Measurements from ENCODE around the gene PTPRN2.

Gene PTPRN2

DNA sequence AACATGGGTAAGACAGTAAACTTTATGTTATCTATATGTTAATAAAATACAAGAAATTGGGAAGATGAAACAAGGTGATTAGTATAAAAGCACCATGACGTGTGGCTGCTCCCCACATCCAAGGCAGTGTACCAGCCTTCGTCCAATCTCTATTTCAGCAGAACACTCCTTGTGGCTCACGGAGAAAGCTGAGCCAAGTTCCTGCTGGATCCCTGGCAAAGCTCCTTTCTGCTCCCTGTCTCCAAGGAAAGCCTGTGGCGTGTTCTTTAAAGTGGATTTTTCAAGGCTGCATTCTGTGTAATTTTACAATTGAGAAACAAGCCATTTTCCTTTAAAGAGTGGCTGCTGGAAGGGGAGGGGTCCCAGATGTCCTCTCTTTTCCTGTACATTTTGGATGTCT, 467.3 kb downstream of the PTPRN2 start:
- DNase-seq = no peak

DNA sequence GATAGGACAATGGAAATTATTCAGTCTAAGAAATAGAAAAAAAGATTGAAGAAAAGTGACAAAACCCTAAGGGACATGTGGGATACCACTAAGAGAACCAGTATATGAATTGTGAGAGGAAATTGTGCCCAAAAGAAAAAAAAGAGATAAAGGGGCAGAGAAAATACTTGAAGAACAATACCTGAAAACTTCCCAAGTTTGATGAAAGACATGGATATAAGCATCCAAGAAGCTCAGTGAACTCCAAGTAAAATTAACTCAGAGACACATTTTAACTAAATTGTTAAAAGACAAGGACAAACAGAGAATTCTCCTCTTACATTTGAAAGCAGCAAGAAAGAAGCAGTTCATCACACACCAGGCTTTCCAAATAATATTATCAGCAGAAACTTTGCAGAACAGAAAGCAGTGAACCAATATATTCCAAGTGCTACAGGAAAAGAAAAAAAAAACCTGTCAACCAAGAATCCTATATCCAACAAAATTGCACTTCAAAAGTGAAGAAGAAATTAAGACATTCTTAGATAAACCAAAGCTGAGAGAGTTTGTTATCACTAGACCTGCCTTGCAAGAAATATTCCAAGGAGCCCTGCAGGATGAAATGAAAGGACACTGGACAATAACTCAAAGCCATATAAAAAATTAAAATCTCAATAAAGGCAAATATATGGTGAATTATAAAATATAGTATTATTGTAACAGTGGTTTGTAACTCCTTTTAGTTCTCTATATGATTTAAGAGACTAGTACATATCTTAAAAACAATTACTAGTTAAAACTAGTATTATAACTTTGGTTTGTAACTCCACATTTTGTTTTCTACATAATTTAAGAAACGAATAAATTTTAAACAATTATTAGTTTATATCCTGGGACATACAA, 470.0 kb downstream of the PTPRN2 start:
- no peak for DNase-seq

DNA sequence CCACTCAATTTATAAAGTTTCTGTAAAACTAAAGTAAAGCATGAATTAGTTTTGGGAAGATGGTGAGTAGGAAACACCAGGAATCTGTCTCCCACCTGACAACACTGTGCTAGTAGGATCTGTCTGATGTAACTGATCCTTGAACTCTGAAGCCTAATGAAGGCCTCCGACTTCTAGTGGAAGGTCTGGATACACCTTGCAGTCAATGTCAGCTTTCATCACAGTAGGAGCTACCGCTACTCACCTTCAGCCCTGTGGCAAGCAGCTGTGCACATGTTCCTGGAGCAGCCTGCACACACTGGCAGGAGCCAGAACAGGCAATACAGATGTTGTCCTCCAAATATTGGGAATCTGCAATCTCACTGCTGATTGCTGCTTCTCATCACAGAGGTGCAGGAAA, 471.4 kb downstream of the PTPRN2 start:
- no peak for DNase-seq

DNA sequence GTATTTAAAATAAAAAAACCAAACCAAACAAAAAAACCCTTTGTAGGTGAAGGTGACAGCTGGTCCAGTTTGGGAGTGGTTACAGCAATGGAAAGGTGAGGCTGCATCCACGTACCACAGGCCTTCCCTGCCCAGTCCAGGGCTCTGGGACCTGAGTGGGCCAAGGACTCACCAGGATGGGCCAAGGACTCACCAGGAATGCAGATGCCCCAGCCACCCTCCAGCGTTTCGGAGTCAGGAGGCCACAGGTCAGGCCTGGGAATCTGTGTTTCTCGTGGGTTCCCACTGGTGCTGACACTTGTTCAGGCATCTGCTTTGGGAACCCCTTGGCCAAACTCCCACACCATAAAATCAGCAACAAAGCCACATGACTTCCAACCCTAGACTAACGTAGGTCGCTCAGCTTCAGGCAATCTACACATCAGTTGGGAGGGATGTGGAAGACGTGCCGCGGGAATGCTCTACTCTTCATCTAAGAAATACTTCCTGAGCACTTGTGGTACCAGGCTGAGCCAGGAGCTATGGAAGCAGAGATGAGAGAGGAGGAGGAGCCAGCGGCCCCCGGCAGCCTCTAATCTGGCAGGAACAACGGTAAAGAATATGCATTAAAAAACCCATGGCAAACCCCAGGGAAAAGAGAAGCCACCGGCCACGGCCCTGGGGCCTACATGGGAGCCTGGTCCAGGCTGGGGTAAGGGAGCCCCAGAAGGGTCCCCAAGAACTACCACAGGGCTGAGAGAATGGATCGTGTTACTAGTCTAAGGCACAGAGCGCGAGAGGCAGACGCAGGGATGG, 473.4 kb downstream of the PTPRN2 start:
- DNase-seq = no peak

DNA sequence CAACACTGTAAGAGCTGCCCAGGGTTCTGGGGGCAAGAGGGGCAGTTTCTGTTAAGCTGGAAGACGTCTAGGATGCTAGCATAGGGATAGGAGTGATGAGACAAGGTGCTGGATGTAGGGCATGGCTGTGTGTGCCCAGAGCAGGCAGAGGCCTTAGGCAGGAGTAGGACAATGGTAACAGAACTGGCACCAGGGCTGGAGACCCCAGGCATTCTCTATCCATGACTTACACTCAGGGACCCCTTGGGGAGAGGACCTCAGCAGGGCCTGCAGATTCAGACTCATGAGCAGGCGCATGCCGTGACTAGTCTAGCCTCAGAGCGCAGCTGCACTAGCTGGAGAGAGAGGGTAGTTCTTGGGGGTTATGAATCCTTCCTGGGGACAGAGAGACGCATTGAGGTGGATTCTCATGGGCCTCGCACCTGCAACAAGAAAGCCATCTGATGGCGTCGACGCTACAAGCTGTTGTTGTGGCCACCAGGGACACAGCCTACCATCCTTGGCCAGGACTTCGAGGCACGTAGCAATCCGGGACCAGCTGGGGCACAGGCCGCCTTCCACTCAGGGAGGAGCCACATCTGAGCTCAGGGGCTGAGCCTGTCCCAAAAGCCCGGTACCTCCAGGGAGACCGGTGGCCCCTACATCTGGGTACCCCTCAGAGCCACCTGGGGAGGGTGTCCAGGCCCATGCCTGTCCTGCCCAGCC, 474.1 kb downstream of the PTPRN2 start:
- DNase-seq = no peak

DNA sequence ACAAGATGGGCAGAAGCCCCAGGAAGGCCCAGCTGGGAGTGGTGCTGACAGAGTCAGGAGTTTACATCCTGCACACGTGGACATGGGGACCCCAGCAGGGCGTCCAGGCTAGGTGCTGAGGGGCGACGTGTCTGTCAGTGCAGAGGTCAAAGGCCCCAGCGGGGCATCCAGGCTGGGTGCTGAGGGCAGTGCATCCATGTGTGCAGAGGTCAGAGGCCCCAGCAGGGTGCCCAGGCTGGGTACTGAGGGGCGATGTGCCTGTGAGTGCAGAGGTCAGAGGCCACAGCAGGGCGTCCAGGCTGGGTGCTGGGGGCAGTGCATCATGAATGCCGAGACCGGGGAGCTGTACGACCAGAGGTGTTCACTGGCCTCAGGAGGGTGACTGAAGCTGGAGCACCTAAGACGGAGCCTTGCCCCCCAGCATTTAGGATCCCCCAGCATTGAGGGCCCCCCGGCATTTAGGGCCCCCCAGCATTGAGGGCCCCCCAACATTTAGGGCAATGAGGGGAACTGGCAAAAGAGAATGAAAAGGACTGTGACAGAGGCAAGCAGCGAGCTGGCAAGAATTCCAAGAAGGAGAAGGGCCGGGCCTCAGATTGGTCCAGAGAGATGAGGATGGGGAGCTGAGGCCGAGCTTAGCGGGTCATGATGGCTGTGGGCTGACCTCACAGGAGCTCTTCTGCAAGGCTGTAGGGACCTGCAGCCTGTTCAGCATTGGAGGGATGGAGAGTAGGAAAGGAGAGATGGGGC, 474.9 kb downstream of the PTPRN2 start:
- no peak for DNase-seq

DNA sequence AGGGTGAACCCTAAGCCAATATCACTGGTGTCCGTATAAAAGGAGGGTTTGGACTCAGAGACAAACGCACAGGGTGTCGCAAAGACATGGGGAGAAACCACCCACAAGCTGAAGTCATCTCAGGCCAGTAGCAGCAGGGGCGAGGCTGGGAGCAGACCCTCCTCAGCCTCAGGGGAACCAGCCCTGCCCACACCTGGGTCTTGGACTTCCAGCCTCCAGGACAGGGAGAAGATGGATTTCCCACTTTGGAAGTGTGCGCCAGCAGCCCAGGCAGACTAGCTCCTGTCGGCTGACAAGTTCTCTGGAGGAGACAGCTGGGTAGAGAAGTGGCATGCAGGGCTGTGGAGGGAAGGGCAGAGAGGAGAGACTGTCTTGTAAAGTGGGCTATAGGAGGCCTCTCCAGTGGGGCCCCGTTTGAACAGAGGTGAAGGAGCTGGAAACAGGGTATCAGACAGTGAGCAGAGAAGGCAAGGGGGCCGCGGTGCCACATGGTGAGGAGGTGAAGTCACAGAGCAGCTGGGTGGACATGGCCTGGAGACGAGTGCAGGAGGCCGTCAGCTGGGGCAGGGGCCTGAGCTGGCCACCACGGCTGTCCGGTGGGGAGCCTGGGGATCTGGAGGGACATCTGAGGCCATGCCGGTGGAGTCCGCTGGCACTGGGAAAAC, 475.6 kb downstream of the PTPRN2 start:
- no peak for DNase-seq

DNA sequence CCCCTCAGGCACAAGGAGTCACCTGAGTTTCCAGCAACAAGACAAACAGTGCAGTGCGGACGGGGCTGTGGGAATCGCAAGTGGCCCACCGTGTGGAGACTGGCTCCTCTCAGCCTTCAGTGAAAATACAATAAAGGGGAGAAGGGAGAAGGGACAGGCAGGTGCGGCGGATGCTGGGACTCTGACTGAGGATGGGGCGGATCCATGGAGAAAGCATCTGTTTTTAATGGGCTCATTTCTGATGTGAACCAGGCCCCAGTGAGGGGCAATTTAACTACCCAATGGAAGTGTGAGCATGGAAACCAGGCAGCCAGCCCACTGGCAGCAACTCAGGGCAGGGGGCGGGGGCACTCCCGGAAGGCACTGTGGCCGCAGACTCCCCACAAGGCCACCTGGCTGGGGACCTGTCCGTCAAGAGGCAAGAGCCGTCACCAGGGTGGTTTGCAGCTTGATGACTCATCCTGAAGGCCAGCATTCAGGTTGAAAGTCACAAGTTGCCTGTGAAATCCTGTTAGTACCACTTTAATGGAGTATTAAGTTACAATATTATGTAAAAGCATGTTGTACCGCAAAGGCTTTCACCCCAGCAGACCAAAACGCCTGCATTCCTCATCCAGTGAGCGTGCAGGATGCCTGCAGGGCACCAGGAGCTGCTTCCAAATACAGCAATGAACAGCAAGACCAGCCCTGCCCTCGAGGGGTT, 476.4 kb downstream of the PTPRN2 start:
- DNase-seq = no peak

DNA sequence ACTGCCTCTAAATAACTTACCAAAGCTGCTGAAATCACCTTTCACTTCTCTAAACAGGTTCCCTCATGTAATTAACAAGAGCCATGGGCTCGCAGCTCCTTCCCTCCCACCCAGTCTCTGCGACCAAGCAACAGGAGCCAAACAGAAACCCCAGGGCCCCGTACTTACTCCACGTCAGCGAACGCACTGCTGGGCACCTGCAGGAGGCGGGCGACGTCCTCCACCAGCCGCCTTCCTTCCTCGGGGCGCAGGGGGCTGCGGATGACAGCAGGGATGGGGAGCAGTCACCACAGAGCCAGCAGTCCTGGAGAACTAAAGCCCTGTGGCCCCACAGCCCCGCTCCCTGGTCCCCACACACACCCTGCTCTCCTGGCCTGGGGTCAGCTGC, 477.0 kb downstream of the PTPRN2 start:
- DNase-seq = no peak

DNA sequence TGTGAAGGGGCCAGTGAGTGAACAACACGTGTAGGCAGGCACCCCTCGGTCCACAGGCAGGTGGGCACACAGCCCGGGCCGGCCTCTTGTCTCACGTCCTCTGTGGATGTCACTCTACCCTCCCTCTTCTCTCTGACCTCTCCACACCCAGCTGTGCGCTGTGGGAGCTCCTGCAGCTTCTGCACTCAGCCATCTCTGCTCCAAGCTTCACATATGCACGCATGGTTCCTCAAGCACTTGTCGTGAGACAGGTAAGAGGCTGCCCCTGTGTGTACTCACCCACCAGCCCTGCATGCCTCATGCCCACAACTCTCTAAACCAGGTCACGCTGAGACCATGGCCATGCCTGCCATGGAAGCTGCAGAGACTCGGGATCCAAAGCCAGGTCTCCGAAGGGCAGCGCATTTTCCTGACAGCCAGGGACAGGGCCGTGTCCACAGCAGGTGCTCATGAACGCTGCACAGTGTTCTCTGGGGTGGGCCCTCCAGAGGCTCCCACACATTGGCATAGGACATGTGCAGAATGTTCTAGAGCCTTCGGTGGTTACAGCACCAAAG, 477.5 kb downstream of the PTPRN2 start:
- DNase-seq = no peak

DNA sequence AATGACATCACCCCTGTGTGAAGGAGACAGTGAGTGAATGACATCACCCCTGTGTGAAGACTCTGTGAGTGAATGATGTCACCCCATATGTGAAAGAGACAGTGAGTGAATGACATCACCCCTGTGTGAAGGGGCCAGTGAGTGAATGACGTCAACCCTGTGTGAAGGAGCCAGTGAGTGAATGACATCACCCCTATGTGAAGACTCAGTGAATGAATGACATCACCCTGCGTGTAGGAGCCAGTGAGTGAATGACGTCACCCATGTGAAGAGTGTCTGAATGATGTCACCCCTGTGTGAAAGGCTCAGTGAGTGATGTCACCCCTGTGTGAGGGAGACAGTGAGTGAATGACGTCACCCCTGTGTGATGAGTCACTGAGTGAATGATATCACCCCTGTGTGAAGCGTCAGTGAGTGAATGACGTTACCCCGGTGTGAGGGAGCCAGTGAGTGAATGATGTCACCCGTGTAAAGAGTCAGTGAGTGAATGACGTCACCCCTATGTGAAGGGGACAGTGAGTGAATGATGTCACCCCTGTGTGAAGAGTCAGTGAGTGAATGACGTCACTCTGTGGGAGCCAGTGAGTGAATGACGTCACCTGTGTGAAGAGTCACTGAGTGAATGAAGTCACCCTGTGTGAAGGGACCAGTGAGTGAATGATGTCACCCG, 478.1 kb downstream of the PTPRN2 start:
- no peak for DNase-seq

DNA sequence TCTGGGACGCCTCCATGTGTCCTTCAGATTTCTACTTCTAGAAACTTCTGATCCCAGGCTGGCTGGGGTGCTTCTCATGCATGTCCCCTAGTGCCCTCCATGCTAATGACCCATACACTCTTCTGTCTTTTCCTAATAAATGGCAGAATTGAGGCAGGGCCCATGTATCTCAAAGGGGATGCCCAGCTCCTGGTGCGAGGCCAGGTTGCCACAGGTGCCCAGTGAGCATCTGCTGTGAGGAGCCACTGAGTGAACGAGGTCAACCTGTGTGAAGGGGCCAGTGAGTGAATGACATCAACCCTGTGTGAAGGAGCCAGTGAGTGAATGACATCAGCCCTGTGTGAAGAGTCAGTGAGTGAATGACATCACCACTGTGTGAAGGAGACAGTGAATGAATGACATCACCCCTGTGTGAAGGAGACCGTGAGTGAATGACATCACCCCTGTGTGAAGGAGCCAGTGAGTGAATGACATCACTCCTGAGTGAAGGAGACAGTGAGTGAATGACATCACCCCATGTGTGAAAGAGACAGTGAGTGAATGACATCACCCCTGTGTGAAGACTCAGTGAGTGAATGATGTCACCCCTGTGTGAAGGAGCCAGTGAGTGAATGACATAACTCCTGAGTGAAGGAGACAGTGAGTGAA, 478.9 kb downstream of the PTPRN2 start:
- no peak for DNase-seq

DNA sequence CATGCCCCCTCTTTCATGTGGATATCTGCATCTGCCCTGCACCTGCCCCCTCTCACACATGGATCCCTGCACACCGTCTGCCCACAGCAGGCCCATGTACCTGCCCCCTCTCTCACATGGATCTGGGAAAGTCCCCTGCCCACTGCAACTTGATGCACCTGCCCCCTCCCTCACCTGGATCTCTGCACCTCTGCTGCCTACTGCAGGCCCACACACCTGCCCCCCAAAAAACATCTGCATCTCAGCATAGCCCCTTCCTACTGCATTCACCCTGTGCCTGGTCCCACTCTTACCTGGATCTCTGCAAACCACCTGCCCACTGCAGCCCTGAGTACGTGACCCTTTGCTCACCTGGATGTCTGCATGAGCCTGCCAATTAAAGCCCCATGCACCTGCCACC, 479.8 kb downstream of the PTPRN2 start:
- no peak for DNase-seq

DNA sequence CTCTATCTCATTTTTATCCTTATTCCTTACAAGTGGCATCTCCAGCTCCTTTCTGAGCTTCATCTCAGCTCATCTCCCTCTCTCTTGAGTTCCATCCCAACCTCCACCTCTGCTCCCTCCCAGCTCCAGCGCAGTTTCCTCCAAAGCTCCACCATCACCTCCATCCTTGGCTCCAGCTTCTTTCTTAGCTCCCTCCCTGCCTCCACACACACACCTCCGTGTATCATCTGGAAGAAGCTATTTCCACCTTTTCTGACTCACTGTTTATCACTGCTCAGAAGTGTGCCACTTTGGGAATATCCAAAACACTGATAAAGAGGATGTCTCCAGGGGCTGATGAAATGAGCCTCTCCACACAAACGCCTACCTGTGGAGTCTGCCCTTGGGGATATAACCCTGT, 481.4 kb downstream of the PTPRN2 start:
- no peak for DNase-seq

DNA sequence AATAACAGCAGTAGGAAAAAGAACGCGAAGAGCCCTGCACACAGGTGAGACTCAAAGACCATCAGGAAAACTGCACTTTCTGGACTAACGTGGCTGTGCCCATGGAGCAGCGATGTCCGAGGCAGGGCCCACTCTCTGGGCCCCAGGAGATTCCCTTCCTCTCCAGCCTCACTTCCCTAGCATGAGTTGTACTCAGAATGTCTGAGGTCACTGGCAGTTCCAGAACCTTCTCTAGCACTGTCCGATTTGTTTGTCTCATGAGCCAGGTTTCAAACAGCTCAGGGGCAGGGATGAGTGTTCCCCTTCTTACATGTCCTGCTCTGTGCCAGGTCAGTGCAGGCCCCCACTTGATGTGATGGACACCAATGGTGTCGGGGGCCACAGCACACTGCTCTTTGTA, 484.2 kb downstream of the PTPRN2 start:
- no peak for DNase-seq

DNA sequence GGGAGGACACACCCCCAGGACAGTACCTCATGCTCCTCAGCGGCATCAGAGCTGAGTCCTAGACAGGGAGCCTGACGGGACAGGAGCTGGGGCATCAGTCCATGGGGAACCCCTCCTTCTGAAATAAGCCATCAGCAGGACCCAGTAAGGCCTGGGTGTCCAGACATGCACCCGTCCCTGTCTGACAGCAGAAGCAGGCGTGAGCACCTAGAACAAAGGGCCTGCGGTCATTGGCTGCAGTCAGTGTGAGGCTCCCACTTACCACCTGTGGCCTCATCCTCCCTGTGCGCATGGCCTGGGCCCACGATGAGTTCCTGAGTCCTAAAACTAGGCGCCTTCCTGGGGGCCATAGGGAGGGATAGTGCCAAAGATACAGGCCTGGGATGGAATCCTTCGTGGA, 484.7 kb downstream of the PTPRN2 start:
- no peak for DNase-seq

DNA sequence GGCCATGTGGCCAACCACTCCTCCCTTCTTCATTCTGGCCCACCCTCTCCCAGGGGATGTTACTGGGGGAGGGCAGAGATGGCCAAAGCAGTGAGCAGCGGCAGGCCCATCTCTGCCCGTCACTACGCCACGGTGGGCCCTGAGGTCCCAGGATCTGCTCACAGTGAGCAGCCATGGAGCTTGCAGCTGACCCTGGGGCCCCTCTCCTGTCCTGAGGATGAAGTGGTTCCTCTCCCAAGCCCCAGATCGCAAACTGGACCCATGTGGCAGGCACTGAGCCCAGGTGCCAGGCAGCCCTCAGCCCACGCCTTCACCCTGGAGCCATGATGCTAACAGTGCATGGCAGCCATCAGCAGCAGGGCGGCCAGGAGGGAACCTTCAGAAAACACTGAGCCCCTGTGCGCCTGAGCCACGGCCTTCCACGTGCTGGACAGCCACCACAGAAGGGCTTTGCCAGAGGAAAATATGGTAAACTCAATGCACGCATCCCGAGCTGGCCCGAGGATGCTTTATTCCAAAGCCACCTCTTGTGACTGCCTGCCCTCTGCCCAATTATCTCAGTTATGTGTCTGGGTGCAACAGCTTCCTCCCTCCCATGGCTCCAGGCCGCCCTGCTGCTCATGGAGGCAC, 485.7 kb downstream of the PTPRN2 start:
- DNase-seq = no peak

DNA sequence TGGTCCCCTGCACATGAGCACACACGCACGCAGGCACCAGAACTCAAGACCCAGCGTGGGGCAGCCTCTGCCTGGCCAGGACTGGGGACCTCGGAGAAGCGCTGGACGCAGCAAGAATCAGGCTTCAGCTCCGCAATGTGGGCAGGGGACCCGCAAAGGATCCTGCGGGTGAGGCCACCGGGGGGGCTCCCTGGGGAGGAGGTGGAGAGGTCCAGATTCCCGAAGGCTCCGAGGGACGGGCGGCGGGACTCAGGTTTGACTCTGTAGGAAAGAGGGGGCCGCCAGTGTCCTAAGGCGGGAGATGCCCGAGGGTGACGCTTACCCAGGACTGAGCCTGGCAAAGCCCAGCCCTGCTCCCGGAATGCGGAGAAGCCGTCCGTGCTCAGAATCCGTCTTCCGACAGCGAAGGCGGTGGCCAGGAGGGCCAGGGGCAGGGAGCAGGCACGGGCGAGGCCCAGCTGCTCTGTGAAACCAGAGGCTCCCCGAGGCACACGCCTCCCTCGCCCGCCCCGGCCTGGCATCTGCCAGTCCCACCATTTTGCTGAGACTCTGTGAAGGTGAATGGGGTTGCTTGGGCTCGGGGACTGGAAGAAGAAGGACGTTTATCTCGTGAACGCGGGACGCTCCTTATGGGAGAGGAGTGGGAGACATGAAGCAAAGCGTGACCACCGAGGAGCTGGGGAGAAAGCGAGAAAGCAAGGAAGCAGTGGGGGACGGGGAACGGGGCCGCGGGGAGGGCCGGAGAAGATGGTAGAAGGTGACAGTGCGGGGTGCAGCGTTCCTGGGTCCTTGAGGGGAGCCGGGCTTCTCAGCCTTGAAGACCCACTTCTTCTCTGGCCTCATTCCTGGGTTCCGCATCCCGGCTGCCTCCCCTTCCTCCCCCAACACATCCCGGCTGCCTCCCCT, 489.2 kb downstream of the PTPRN2 start:
- DNase-seq = no peak
